Measurements from ENCODE around the gene BMF.
"Not testable (repeated sequence)": the region's sequence is repeated elsewhere in the genome, so short reads cannot be mapped to it uniquely, and the experiment has no call there.

DNA sequence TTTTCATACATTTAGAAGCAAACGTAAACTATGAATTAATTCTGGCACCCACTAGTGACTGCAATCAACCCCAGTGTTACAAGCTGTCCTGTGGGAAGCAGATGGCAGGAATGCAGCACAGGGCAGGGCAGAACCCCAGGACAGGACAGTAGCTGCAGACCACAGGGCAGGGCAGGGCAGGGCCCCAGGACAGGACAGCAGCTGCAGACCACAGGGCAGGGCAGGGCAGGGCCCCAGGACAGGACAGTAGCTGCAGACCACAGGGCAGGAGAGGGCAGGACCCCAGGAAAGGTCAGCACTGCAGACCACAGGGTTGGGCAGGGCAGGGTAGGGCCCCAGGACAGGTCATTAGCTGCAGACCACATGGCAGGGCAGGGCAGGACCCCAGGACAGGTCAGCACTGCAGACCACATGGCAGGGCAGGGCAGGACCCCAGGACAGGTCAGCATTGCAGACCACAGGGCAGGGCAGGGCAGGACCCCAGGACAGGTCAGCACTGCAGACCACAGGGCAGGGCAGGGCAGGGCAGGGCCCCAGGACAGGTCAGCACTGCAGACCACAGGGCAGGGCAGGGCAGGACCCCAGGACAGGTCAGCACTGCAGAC, 27.3 kb upstream of the BMF start:
- TF ChIP-seq, protein P1, sequence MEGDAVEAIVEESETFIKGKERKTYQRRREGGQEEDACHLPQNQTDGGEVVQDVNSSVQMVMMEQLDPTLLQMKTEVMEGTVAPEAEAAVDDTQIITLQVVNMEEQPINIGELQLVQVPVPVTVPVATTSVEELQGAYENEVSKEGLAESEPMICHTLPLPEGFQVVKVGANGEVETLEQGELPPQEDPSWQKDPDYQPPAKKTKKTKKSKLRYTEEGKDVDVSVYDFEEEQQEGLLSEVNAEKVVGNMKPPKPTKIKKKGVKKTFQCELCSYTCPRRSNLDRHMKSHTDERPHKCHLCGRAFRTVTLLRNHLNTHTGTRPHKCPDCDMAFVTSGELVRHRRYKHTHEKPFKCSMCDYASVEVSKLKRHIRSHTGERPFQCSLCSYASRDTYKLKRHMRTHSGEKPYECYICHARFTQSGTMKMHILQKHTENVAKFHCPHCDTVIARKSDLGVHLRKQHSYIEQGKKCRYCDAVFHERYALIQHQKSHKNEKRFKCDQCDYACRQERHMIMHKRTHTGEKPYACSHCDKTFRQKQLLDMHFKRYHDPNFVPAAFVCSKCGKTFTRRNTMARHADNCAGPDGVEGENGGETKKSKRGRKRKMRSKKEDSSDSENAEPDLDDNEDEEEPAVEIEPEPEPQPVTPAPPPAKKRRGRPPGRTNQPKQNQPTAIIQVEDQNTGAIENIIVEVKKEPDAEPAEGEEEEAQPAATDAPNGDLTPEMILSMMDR (IDR thresholded peaks at IDR 0.05; ENCODE audit: low read depth, low read length, poor library complexity, severe bottlenecking), result not testable (repeated sequence)
- TF ChIP-seq EZH2phosphoT487 (IDR thresholded peaks at IDR 0.05; ENCODE audit: borderline replicate concordance, low read length), result not testable (repeated sequence)

Measured in DOHH2 (cell line).